Bronchial epithelial cell (primary cell): ENCODE results near the gene TRIM34. TPM values are rescaled to one million over a fixed set of nuclear protein-coding genes. Genes with fewer than 3 reads are reported as not detected.
"Not testable (repeated sequence)": the region's sequence is repeated elsewhere in the genome, so short reads cannot be mapped to it uniquely, and the experiment has no call there.

Experiments
- DNase-seq: peaks from one replicate; pipeline ENCODE4 v3.0.0-alpha.2; 2010; ENCODE audit warnings: low read depth
- FAIRE-seq: peaks from 2 replicates; lab custom pipeline; 2011; peaks lifted over from hg19 to GRCh38; lab: Jason Lieb, UNC
- H3K27me3 ChIP-seq: 2 replicates; pipeline ENCODE4 v1.5.1; 2011; ENCODE audit warnings: low read length; ENCODE audit not compliant: control insufficient read depth, insufficient read depth
- H3K36me3 ChIP-seq: 2 replicates; pipeline ENCODE4 v1.5.1; 2011; ENCODE audit warnings: low read length; ENCODE audit not compliant: control insufficient read depth, insufficient read depth
- H3K4me3 ChIP-seq: 2 replicates; pipeline ENCODE4 v1.5.1; 2011; ENCODE audit warnings: mild to moderate bottlenecking, low read depth, low read length, control low read depth
- total RNA-seq: library from RNA; depleted of rRNA; stranded (reverse); fragments of >200 nt; gene quantifications from 2 replicates; pipeline ENCODE4 v1.2.1, GENCODE V29; 2014
- TF ChIP-seq, protein P1 (sequence below): IDR thresholded peaks from 2 replicates; pipeline ENCODE4 v1.5.1; 2011; ENCODE audit warnings: mild to moderate bottlenecking, moderate library complexity, low read length, control low read depth, inconsistent platforms; ENCODE audit not compliant: insufficient read depth, severe bottlenecking

TRIM34 gene
- total RNA-seq, 1 donor from 2014 or later, result 2.9 TPM

GRCh38 chr11:5655474-5655873 lies 30.7 kb downstream of the TRIM34 start:
- Histone ChIP-seq H3K27me3 (no peaks in the 10 kb centered on the region), H3K36me3 (no peaks in the 10 kb centered on the region), H3K4me3 (no peak overlapping the region)
- TF ChIP-seq, protein P1, sequence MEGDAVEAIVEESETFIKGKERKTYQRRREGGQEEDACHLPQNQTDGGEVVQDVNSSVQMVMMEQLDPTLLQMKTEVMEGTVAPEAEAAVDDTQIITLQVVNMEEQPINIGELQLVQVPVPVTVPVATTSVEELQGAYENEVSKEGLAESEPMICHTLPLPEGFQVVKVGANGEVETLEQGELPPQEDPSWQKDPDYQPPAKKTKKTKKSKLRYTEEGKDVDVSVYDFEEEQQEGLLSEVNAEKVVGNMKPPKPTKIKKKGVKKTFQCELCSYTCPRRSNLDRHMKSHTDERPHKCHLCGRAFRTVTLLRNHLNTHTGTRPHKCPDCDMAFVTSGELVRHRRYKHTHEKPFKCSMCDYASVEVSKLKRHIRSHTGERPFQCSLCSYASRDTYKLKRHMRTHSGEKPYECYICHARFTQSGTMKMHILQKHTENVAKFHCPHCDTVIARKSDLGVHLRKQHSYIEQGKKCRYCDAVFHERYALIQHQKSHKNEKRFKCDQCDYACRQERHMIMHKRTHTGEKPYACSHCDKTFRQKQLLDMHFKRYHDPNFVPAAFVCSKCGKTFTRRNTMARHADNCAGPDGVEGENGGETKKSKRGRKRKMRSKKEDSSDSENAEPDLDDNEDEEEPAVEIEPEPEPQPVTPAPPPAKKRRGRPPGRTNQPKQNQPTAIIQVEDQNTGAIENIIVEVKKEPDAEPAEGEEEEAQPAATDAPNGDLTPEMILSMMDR, result no peak
- no peak for DNase-seq
- no peak for FAIRE-seq

- FAIRE-seq, DNase-seq, H3K27me3 ChIP-seq: not testable (repeated sequence)
Observed at GRCh38 chr11:5656956-5657355, 32.2 kb downstream of the TRIM34 start.

DNA sequence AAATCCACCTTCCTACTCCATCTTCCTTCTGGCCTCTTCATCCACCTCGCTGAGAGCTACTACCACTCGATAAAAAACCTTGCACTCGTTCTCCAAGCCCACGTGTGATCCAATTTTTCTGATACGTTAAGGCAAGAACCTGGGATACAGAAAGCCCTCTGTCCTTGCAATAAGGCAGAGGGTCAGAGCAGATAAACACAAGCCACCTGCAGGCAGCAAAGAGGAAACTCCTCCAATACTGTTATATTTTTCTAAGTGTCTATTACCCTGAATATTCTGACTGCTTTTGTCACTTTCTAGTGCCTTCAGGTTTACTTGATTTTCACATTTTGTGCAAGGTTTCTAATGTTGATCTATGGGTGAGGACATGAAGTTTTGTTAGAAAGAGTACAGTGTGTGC lies 33.5 kb downstream of the TRIM34 start:
- TF ChIP-seq, protein P1, result no peak
- DNase-seq (no peak), FAIRE-seq (no peak)
- H3K36me3 ChIP-seq, result no peaks in the 10 kb centered on the region
- H3K27me3 ChIP-seq, result no peaks in the 10 kb centered on the region
- no peak overlapping the region for H3K4me3 ChIP-seq

More at GRCh38 chr11:5656956-5657355, 32.2 kb downstream of the TRIM34 start:
- not testable (repeated sequence) for H3K4me3 ChIP-seq, H3K36me3 ChIP-seq

DNA sequence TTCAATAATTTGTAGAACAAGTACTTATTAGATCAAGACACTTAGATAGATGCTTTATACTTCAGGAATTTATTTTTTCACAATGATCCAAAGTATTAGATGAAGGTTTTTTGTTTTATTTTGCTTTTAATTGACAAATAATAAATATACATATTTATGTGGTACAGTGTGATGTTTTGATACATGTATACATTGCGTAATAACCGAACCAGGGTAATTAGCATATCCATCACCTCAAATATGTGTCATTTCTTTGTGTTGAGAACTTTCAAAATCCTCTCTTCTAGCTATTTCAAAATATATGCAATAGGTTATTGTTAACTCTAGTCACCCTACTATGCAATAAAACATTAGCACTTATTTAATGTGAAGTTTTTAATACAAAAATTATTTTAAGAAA lies 38.7 kb downstream of the TRIM34 start:
- DNase-seq (no peak), FAIRE-seq (no peak)
- TF ChIP-seq, protein P1, result no peak
- Histone ChIP-seq H3K4me3 (no peak overlapping the region), H3K27me3 (no peaks in the 10 kb centered on the region), H3K36me3 (no peaks in the 10 kb centered on the region)

GRCh38 chr11:5665051-5665570 lies 40.3 kb downstream of the TRIM34 start:
- FAIRE-seq, result no peak
- no peaks in the 10 kb centered on the region for H3K36me3 ChIP-seq
- TF ChIP-seq, protein P1, result no peak

GRCh38 chr11:5665746-5666401 lies 41.1 kb downstream of the TRIM34 start:
- DNase-seq (no peak), FAIRE-seq (no peak)
- no peaks in the 10 kb centered on the region for H3K27me3 ChIP-seq
- H3K36me3 ChIP-seq, result no peaks in the 10 kb centered on the region
- TF ChIP-seq, protein P1, result no peak
- H3K4me3 ChIP-seq, result no peak overlapping the region

More at GRCh38 chr11:5665051-5665570, 40.3 kb downstream of the TRIM34 start:
- Histone ChIP-seq H3K27me3 (no peaks in the 10 kb centered on the region), H3K4me3 (no peak overlapping the region)
- no peak for DNase-seq
